GM12892 (cell line): ENCODE results near the gene FAM181B. TPM values are rescaled to one million over a fixed set of nuclear protein-coding genes. Genes with fewer than 3 reads are reported as not detected.

Experiments
- DNase-seq: peaks from one replicate; pipeline ENCODE4 v3.0.0; 2011; ENCODE audit not compliant: insufficient read length
- FAIRE-seq: peaks from 2 replicates; lab custom pipeline; 2011; peaks lifted over from hg19 to GRCh38; lab: Jason Lieb, UNC
- POLR2A ChIP-seq: IDR thresholded peaks from 2 replicates; pipeline ENCODE4 v1.6.1; 2011; ENCODE audit warnings: low read depth, low read length, control low read depth
- POLR2AphosphoS5 ChIP-seq: IDR thresholded peaks from 2 replicates; pipeline ENCODE4 v1.6.1; 2011; ENCODE audit warnings: low read depth, low read length, control low read depth
- TAF1 ChIP-seq: IDR thresholded peaks from 2 replicates; pipeline ENCODE4 v1.6.1; 2011; ENCODE audit warnings: low read depth, mild to moderate bottlenecking, control low read depth, low read length, borderline replicate concordance
- polyA plus RNA-seq: library from polyadenylated mRNA; unstranded; fragments of >200 nt; gene quantifications from one replicate; pipeline ENCODE4 v1.2.1, GENCODE V29; 2012; ENCODE audit warnings: missing spikeins, inconsistent platforms; ENCODE audit not compliant: missing spikeins

Gene FAM181B
- not detected for polyA plus RNA-seq

DNA sequence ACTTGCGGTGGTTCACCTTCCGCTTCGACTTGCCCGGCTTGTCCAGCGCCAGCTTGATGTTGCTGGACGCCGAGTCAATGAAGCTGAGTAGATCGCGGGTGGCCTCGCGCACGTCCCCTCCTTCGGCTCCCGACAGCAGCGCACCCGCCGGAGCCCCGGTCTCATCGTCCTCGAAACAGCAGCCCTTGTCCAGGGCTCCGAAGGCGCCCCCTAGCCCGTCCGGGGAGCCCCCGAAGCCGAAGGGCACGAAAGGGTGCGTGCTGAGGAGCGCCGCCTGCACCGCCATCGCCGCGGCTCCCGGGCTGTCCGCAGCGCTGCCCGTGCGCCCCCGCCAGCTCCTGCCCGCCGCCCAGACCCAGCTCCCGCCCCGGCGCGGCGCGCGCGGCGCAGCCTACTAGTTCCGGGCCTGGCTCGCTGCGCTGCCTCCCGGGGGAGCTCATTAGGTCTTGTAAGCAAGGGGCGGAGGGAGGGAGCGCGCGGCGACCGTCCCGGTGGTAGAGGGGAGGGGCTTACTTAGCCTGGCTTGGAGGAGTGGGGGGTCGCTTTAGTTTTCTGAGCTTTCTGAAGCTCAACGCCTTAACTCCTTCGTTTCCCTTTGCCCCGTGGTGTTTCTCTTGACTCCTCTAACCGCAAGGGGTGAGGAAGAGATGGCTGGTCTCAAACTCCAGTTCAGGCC is at the start of gene FAM181B:
TSS of gene FAM181B (minus strand) at position 421 of the 676 bp plus-strand sequence. CDS start at position 286, 135 bp downstream.
- FAIRE-seq (no peak), DNase-seq (peak; percentile 14)
- no peak for TF ChIP-seq POLR2A
- TF ChIP-seq POLR2AphosphoS5 = no peak
- no peak for TF ChIP-seq TAF1

DNA sequence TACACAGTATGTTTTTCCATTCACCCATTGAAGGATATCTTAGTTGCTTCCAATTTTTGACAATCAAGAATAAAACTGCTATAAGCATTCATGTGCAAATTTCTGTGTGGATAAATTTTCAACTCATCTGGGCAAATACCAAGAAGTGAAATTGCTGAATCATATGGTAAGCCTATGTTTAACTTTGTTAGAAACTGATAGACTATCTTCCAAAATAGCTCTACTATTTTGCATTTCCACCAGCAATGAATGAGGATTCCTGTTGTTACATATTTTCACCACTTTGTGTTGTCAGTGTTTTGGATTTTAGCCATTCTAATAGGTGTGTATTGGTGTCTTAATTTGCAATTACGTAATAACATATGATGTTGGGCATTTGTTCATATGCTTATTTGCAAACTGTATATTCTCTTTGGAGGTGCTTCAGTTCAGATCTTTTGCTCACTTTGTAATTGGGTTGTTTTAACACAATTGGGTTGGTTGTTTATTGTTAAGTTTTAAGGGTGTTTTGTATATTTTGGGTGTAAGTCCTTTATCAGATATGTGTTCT is 49.2 kb upstream of the FAM181B start:
- TF ChIP-seq TAF1 (no peak), POLR2AphosphoS5 (no peak), POLR2A (no peak)
- no peak for DNase-seq
- FAIRE-seq = no peak

DNA sequence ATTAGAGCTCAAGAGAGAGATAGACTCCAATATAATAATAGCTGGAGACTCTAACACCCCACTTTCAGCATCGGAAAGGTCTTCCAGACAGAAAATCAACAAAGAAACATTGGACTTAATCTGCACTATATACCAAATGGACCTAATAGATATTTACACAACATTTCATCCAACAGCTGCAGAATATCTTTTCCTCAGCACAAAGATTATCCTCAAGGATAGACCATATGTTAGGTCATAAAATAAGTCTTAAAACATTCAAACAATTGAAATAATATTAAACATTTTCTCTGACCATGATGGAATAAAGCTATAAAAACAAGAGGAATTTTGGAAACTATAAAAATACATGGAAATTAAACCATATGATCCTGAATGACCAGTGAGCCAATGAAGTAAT is 45.1 kb upstream of the FAM181B start:
- no peak for DNase-seq
- TF ChIP-seq POLR2A = no peak
- no peak for TF ChIP-seq TAF1
- TF ChIP-seq POLR2AphosphoS5 = no peak
- FAIRE-seq = no peak

DNA sequence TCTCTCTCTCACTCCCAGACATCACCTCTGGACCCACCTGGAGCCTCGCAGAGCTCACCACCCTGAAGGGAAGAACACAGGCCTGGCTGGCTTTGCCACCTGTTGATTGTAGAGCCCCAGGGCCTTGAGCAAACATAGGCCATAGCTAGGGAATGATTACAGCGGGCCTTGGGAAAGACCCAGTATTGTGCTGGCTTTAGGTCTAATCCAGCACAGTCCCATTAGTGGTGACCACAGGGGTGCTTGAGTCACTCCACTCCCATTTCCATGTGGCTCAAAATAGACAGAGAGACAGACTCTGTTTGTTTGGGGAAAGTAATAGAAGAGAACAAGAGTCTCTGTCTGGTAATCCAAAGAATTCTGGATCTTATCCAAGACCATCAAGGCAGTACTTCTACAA is 42.7 kb upstream of the FAM181B start:
- TF ChIP-seq POLR2AphosphoS5 (no peak), POLR2A (no peak)
- no peak for FAIRE-seq
- DNase-seq = no peak

GRCh38 chr11:82775736-82776346 is 42.2 kb upstream of the FAM181B start:
- DNase-seq (peak; percentile 21), FAIRE-seq (peak; percentile 92)
- TF ChIP-seq POLR2AphosphoS5 = no peak

DNA sequence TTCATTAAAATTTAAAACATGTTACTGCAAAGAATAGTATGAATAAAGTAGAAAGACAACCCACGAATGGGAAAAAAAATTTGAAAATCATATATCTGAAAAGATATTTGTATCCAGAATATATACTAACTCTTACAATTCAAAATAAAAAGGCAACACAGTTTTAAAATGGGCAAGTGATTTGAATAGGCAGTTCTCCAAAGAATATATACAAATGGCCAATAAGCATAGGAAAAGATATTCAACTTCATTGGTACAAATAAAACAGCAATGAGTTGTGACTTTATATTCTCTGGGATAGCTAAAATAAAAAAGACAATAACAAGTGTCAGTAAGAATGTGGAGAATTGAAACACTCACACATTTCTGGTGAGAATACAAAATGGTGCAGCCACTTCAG is 41.6 kb upstream of the FAM181B start:
- DNase-seq (no peak), FAIRE-seq (no peak)
- TF ChIP-seq TAF1 = no peak
- TF ChIP-seq POLR2A = no peak

GRCh38 chr11:82771781-82772180 is 38.1 kb upstream of the FAM181B start:
- TF ChIP-seq POLR2A (no peak), TAF1 (no peak), POLR2AphosphoS5 (no peak)
- no peak for FAIRE-seq
- no peak for DNase-seq

- TF ChIP-seq TAF1 = no peak
- no peak for TF ChIP-seq POLR2AphosphoS5
- TF ChIP-seq POLR2A = no peak
- FAIRE-seq (no peak), DNase-seq (no peak)
Observed at GRCh38 chr11:82767123-82767522, 33.5 kb upstream of the FAM181B start.

DNA sequence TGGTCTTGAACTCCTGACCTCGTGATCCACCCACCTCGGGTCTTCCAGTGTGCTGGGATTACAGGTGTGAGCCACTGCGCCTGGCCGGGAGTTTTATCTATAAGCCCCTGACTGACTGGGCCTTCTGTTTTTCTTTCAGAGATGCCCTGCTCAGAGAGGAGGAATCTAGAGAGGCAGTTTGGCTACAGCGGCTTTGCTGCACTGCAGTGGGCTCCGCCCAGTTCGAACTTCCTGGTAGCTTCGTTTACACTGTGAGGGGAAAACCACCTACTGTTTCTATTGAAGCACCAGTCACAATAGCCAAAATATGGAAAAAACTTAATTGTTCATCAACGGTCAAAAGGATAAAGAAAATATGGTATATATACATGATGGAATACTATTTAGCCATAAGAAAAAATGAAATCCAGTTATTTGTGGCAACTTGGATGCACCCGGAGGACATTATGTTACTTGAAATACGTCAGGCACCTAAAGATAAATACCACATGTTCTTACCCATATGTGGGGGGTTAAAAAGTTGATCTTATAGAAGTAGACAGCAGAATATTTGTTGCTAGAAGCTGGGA is 31.9 kb upstream of the FAM181B start:
- DNase-seq (no peak), FAIRE-seq (no peak)
- TF ChIP-seq POLR2AphosphoS5 (no peak), TAF1 (no peak), POLR2A (no peak)

GRCh38 chr11:82763167-82763566 is 29.5 kb upstream of the FAM181B start:
- TF ChIP-seq POLR2AphosphoS5 = no peak
- no peak for TF ChIP-seq TAF1
- no peak for TF ChIP-seq POLR2A
- no peak for FAIRE-seq
- no peak for DNase-seq

- no peak for TF ChIP-seq TAF1
- TF ChIP-seq POLR2A = no peak
- TF ChIP-seq POLR2AphosphoS5 = no peak
- DNase-seq (no peak), FAIRE-seq (no peak)
Observed at GRCh38 chr11:82759649-82760048, 26.0 kb upstream of the FAM181B start.

DNA sequence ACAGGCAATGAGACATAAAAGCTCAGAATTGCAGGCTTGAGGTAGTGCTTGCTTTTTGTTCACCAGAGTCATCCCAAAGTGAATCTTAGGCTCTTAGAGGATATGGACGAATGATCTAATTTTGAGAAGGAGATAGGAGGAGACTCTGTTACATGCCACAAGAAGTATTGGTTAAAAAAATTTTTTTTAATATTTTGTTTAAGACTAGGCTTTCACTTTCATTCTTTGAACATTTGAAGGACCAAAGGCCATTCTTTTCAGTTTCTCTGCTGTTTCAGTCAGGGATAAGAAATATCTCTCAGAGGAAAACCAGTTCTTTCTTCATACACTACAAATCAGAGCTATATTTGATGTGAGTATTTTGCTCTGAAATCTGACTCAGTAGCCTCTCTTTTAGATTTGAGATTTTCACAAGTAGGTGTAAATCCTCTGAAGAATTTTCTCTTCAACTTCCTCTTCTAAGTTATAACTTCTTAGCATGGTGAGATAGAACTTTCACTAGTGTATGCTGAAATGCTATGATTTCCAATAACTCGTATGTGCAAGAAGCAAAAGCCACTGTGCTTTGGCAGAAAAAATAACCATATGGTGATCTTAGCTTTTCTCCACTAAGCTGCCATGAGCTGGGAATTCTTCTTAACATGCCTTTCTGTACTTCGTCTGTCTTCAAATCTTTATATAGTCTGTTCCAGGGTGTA is 24.1 kb upstream of the FAM181B start:
- DNase-seq (no peak), FAIRE-seq (no peak)
- TF ChIP-seq POLR2A (no peak), POLR2AphosphoS5 (no peak), TAF1 (no peak)
